NCI-H82 treated with DMSO at 0.1 percent for 48 hours (cell line): ENCODE data around the gene COL5A1.

Experiments used
- DNase-seq: peaks from one replicate; lab custom pipeline; 2025; ENCODE audit not compliant: unreplicated experiment; lab: John Stamatoyannopoulos, UW

Gene COL5A1

GRCh38 chr9:134829356-134829937 lies 187.8 kb downstream of the COL5A1 start:
- no peak for DNase-seq

GRCh38 chr9:134830126-134830525 lies 188.5 kb downstream of the COL5A1 start:
- peak; percentile 59 for DNase-seq

GRCh38 chr9:134830926-134831720 lies 189.5 kb downstream of the COL5A1 start:
- DNase-seq: no peak

GRCh38 chr9:134832471-134832870 lies 190.9 kb downstream of the COL5A1 start:
- no peak for DNase-seq

GRCh38 chr9:134833294-134833880 lies 191.8 kb downstream of the COL5A1 start:
- DNase-seq: peak; percentile 43

GRCh38 chr9:134834217-134834956 lies 192.8 kb downstream of the COL5A1 start:
- DNase-seq: no peak

GRCh38 chr9:134834957-134835419 lies 193.4 kb downstream of the COL5A1 start:
- no peak for DNase-seq

- no peak for DNase-seq
Observed at GRCh38 chr9:134835448-134835847, 193.8 kb downstream of the COL5A1 start.

GRCh38 chr9:134835987-134836386 lies 194.4 kb downstream of the COL5A1 start:
- DNase-seq: no peak

- DNase-seq: no peak
Observed at GRCh38 chr9:134836406-134836970, 194.9 kb downstream of the COL5A1 start.

GRCh38 chr9:134837529-134837928 lies 195.9 kb downstream of the COL5A1 start:
- DNase-seq: no peak

GRCh38 chr9:134838651-134839454 lies 197.2 kb downstream of the COL5A1 start:
- no peak for DNase-seq

GRCh38 chr9:134839455-134840125 lies 198.0 kb downstream of the COL5A1 start:
- DNase-seq: no peak

GRCh38 chr9:134840511-134840910 lies 198.9 kb downstream of the COL5A1 start:
- no peak for DNase-seq

- no peak for DNase-seq
Observed at GRCh38 chr9:134841180-134841904, 199.7 kb downstream of the COL5A1 start.

- no peak for DNase-seq
Observed at GRCh38 chr9:134842321-134842720, 200.7 kb downstream of the COL5A1 start.

GRCh38 chr9:134843740-134844139 lies 202.1 kb downstream of the COL5A1 start:
- no peak for DNase-seq

- DNase-seq: no peak
Observed at GRCh38 chr9:134844821-134845220, 203.2 kb downstream of the COL5A1 start.

- DNase-seq: no peak
Observed at GRCh38 chr9:134846187-134846586, 204.6 kb downstream of the COL5A1 start.
